GM12891 (cell line): ENCODE measurements around the gene SCAF1.
"Not testable (repeated sequence)": the region's sequence is repeated elsewhere in the genome, so short reads cannot be mapped to it uniquely, and the experiment has no call there.

Source experiments
- DNase-seq: peaks from one replicate; pipeline ENCODE4 v3.0.0; 2011; ENCODE audit warnings: low spot score; ENCODE audit not compliant: insufficient read length
- FAIRE-seq: peaks from 2 replicates; lab custom pipeline; 2011; peaks lifted over from hg19 to GRCh38; lab: Jason Lieb, UNC
- PAX5 ChIP-seq: IDR thresholded peaks from 2 replicates; pipeline ENCODE4 v1.6.1; 2011; ENCODE audit warnings: low read length, moderate library complexity, mild to moderate bottlenecking; ENCODE audit not compliant: insufficient read depth, severe bottlenecking
- POLR2A ChIP-seq: IDR thresholded peaks from 2 replicates; pipeline ENCODE4 v1.6.1; 2011; ENCODE audit warnings: low read depth, low read length, control low read depth
- POLR2AphosphoS5 ChIP-seq: IDR thresholded peaks from 2 replicates; pipeline ENCODE4 v1.6.1; 2011; ENCODE audit warnings: low read depth, low read length, control low read depth
- POU2F2 ChIP-seq: IDR thresholded peaks from 2 replicates; pipeline ENCODE4 v1.6.1; 2011; ENCODE audit warnings: low read depth, mild to moderate bottlenecking, control low read depth, low read length, moderate library complexity
- SPI1 ChIP-seq: IDR thresholded peaks from 2 replicates; pipeline ENCODE4 v1.6.1; 2011; ENCODE audit warnings: low read depth, low read length, control low read depth
- TAF1 ChIP-seq: IDR thresholded peaks from 2 replicates; pipeline ENCODE4 v1.6.1; 2011; ENCODE audit warnings: low read depth, low read length, control low read depth

SCAF1 gene

GRCh38 chr19:49632576-49632975, 9.4 kb upstream of the SCAF1 start:
- TF ChIP-seq PAX5 (no peak), POLR2A (no peak), POU2F2 (no peak), POLR2AphosphoS5 (no peak), TAF1 (no peak), SPI1 (no peak)
- DNase-seq (no peak), FAIRE-seq (no peak)

- not testable (repeated sequence) for FAIRE-seq, DNase-seq
These were observed 8.7 kb upstream of the SCAF1 start for GRCh38 chr19:49633273-49633672.

- TF ChIP-seq POLR2AphosphoS5 (no peak), POLR2A (no peak), SPI1 (no peak), TAF1 (no peak), POU2F2 (no peak), PAX5 (no peak)
- FAIRE-seq (no peak), DNase-seq (no peak)
These were observed 6.3 kb upstream of the SCAF1 start for GRCh38 chr19:49635530-49636232.

GRCh38 chr19:49636233-49636932, 5.6 kb upstream of the SCAF1 start:
- TF ChIP-seq POU2F2 = no peak
- TF ChIP-seq POLR2A = no peak
- TF ChIP-seq PAX5 = no peak
- TF ChIP-seq SPI1 = no peak
- TF ChIP-seq POLR2AphosphoS5 = no peak
- no peak for TF ChIP-seq TAF1
- DNase-seq (no peak), FAIRE-seq (no peak)

GRCh38 chr19:49637821-49638738, 3.9 kb upstream of the SCAF1 start:
- DNase-seq (no peak), FAIRE-seq (no peak)
- no peak for TF ChIP-seq PAX5
- TF ChIP-seq POLR2AphosphoS5 = no peak
- no peak for TF ChIP-seq SPI1

- FAIRE-seq (no peak), DNase-seq (no peak)
- TF ChIP-seq POLR2AphosphoS5 = no peak
- no peak for TF ChIP-seq PAX5
- TF ChIP-seq TAF1 = no peak
- no peak for TF ChIP-seq POU2F2
- no peak for TF ChIP-seq POLR2A
- TF ChIP-seq SPI1 = no peak
These were observed 2.5 kb upstream of the SCAF1 start for GRCh38 chr19:49639401-49640112.

- TF ChIP-seq SPI1 (no peak), PAX5 (no peak), TAF1 (peak; percentile 80; the same call in 1 of the 2 replicates), POLR2AphosphoS5 (peak; percentile 85), POU2F2 (peak; percentile 93), POLR2A (peak; percentile 84)
- DNase-seq (peak; percentile 98), FAIRE-seq (peak; percentile 98)
These were observed 1.7 kb upstream of the SCAF1 start, which contains the start of gene RRAS for GRCh38 chr19:49640113-49640898. TSS of gene RRAS (minus strand) at chr19:49640143. CDS start at chr19:49640098, 45 bp downstream.

- DNase-seq (no peak), FAIRE-seq (no peak)
- no peak for TF ChIP-seq SPI1
These were observed 555 bp downstream of the SCAF1 start for GRCh38 chr19:49642492-49643035.
